SK-N-MC (cell line): ENCODE measurements around the gene IPO9.

Source experiments
- DNase-seq: peaks from one replicate; pipeline ENCODE4 v3.0.0-alpha.2; 2011; ENCODE audit warnings: low read depth, low spot score
- H3K27ac ChIP-seq: fragments of 200-600 bp; sonication (generic); 2 replicates; pipeline ENCODE4 v1.5.1; 2016; ENCODE audit warnings: mixed run types
- H3K36me3 ChIP-seq: fragments of 200-600 bp; sonication (generic); 2 replicates; pipeline ENCODE4 v1.6.1; 2017; ENCODE audit warnings: antibody characterized with exemption, low read length, mixed read lengths; ENCODE audit not compliant: insufficient read depth
- H3K4me3 ChIP-seq: fragments of 200-600 bp; sonication (generic); 2 replicates; pipeline ENCODE4 v1.5.1; 2016
- H3K9ac ChIP-seq: fragments of 200-600 bp; sonication (generic); 2 replicates; pipeline ENCODE4 v1.8.0; 2017; ENCODE audit warnings: mixed run types, mixed read lengths; ENCODE audit not compliant: insufficient read length
- H3K9me3 ChIP-seq: fragments of 200-600 bp; sonication (generic); 2 replicates; pipeline ENCODE4 v1.6.1; 2017; ENCODE audit warnings: low read depth, mild to moderate bottlenecking, antibody characterized with exemption, low read length, moderate library complexity, mixed read lengths
- EZH2 ChIP-seq: fragments of 200-600 bp; sonication (generic); IDR thresholded peaks from one replicate; pipeline ENCODE4 v1.6.1; 2017; ENCODE audit warnings: antibody characterized with exemption
- FOXP2 ChIP-seq: optimal IDR thresholded peaks from 2 replicates; pipeline ENCODE3; 2011; ENCODE audit warnings: mild to moderate bottlenecking, moderate library complexity; ENCODE audit not compliant: insufficient read depth; ENCODE audit errors: extremely low read length, control extremely low read depth
- POLR2AphosphoS5 ChIP-seq: IDR thresholded peaks from 2 replicates; pipeline ENCODE4 v1.6.1; 2012; ENCODE audit warnings: mild to moderate bottlenecking, low read depth, low read length, borderline replicate concordance

IPO9 gene

GRCh38 chr1:201800246-201800645 lies 28.7 kb upstream of the IPO9 start:
- peaks cover 45% of the 10 kb centered on the region for H3K36me3 ChIP-seq
- TF ChIP-seq EZH2 (no peak), POLR2AphosphoS5 (no peak), FOXP2 (no peak)
- H3K4me3 ChIP-seq, result no peak overlapping the region
- no peak overlapping the region for H3K27ac ChIP-seq
- no peaks in the 10 kb centered on the region for H3K9me3 ChIP-seq
- H3K9ac ChIP-seq, result no peak overlapping the region
- no peak for DNase-seq

- Histone ChIP-seq H3K9ac (no peak overlapping the region), H3K9me3 (no peaks in the 10 kb centered on the region), H3K27ac (no peak overlapping the region), H3K36me3 (peaks cover 59% of the 10 kb centered on the region), H3K4me3 (no peak overlapping the region)
- TF ChIP-seq FOXP2 (no peak), EZH2 (no peak), POLR2AphosphoS5 (no peak)
- no peak for DNase-seq
Measured at GRCh38 chr1:201806801-201807200, 22.2 kb upstream of the IPO9 start.

DNA sequence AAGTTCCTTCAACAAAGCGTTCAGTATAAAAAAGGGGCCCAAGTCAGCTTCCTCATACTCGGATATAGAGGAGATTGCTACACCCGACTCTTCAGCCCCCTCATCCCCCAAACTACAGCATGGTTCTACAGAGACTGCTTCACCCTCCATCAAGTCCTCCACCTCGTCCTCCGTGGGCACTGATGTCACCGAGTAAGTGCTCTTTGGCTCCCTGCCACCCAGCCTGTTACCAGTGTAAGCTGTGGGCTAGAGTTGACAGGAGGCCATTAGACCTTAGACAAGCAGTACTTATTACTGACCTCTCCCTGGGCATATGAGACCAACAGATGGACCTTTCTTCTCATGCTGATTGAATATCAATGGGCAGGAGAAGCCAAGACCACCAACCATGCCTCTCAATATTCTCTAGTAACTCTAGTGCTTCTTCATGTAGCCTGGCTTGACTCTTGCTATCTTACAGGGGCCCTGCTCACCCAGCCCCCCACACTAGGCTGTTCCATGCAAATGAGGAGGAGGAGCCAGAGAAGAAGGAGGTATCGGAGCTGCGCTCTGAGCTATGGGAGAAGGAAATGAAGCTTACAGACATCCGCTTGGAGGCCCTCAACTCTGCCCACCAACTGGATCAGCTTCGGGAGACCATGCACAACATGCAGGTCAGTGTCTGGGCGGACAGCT lies 20.9 kb upstream of the IPO9 start:
- DNase-seq, result no peak
- no peaks in the 10 kb centered on the region for H3K9me3 ChIP-seq
- H3K36me3 ChIP-seq, result peaks cover 72% of the 10 kb centered on the region
- H3K27ac ChIP-seq, result no peak overlapping the region
- H3K4me3 ChIP-seq, result no peak overlapping the region
- TF ChIP-seq POLR2AphosphoS5, result no peak
- TF ChIP-seq EZH2, result no peak
- no peak for TF ChIP-seq FOXP2
- no peak overlapping the region for H3K9ac ChIP-seq

- Histone ChIP-seq H3K27ac (no peak overlapping the region), H3K36me3 (peaks cover 72% of the 10 kb centered on the region), H3K4me3 (no peak overlapping the region), H3K9ac (no peak overlapping the region), H3K9me3 (no peaks in the 10 kb centered on the region)
- no peak for DNase-seq
- TF ChIP-seq EZH2 (no peak), FOXP2 (no peak), POLR2AphosphoS5 (no peak)
Measured at GRCh38 chr1:201808633-201808990, 20.3 kb upstream of the IPO9 start.

- no peak for TF ChIP-seq EZH2
- no peak for TF ChIP-seq POLR2AphosphoS5
- TF ChIP-seq FOXP2, result no peak
- no peak overlapping the region for H3K9ac ChIP-seq
- H3K36me3 ChIP-seq, result peaks cover 66% of the 10 kb centered on the region
- DNase-seq, result no peak
- H3K9me3 ChIP-seq, result no peaks in the 10 kb centered on the region
- no peak overlapping the region for H3K4me3 ChIP-seq
- H3K27ac ChIP-seq, result no peak overlapping the region
Measured at GRCh38 chr1:201809876-201810275, 19.1 kb upstream of the IPO9 start.

- H3K9me3 ChIP-seq, result no peaks in the 10 kb centered on the region
- TF ChIP-seq POLR2AphosphoS5, result no peak
- no peak for TF ChIP-seq FOXP2
- no peak for TF ChIP-seq EZH2
- H3K36me3 ChIP-seq, result peaks cover 66% of the 10 kb centered on the region
- H3K9ac ChIP-seq, result no peak overlapping the region
- DNase-seq, result no peak
- no peak overlapping the region for H3K4me3 ChIP-seq
- H3K27ac ChIP-seq, result no peak overlapping the region
Measured at GRCh38 chr1:201810466-201811216, 18.3 kb upstream of the IPO9 start.

- Histone ChIP-seq H3K4me3 (no peak overlapping the region), H3K9me3 (no peaks in the 10 kb centered on the region), H3K9ac (no peak overlapping the region), H3K36me3 (peaks cover 69% of the 10 kb centered on the region), H3K27ac (no peak overlapping the region)
- no peak for DNase-seq
- TF ChIP-seq FOXP2, result no peak
- TF ChIP-seq EZH2, result no peak
- no peak for TF ChIP-seq POLR2AphosphoS5
Measured at GRCh38 chr1:201813226-201813625, 15.7 kb upstream of the IPO9 start.

DNA sequence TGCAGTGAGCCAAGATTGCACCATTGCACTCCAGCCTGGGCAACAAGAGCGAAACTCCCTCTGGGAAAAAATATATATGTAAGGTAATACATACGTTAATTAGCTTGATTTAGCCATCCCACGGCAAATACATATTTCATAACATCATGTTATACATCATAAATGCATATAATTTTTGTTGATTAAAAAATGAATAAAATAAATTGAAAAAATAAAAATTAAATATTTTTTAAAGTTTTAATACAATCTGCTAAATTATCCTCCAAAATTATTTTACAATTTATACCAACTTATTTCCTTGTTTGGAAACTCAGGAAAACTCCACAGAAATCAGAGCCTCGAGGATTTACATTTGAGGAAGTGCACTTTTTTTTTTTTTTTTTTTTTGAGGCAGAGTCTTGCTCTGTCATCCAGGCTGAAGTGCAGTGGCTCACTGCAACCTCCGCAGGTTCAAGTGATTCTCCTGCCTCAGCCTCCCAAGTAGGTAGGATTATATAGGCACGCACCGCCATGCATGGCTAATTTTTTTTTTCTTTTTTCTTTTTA lies 12.6 kb upstream of the IPO9 start:
- DNase-seq, result no peak
- Histone ChIP-seq H3K27ac (no peak overlapping the region), H3K4me3 (no peak overlapping the region), H3K36me3 (peaks cover 66% of the 10 kb centered on the region), H3K9ac (no peak overlapping the region), H3K9me3 (no peaks in the 10 kb centered on the region)
- TF ChIP-seq FOXP2 (no peak), EZH2 (no peak), POLR2AphosphoS5 (no peak)
